ENCODE results near the gene ALDH1L1.

Gene ALDH1L1

DNA sequence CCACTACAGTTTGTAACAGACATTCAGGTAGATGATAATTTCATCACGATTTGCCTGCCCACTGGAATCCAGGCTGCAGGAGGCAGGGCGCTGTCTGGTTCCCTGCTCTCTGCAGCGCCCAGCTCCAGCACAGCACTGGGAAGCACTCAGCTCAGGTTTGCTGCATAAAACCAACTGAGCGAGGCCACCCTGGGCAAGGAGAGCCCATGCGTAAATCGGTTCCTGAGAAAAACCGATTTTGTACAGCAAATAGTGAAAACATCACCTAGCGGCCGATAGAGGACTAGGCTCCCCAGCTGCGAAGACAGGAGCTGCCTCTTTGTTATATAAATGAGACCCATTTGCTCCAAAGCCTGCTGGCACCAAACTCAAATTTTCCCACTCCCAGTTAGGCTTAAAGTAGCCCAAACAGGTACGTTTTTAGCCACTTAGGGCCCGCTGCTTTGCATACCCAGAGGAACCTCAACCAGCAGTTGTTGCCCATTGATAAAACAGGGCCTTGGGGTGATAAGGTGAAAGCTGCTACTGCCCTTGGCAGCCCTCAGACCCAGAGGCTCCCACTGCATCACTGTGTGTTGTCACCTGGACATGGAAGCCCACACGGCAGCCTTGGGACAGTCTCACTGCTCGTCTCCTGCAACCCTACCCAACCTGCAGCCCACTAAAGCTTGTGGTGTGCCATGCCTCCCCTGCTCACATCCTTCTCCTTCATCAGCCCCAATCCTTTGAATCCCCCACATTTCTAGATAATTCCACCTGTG, 47.5 kb downstream of the ALDH1L1 start:
- Histone ChIP-seq H3K27me3 (ENCODE audit: low read length) (no peaks in the 10 kb centered on the region), H4K20me1 (ENCODE audit: low read depth, low read length) (no peaks in the 10 kb centered on the region), H3K4me3 (ENCODE audit: insufficient read depth, low read length, poor library complexity, severe bottlenecking) (no peak overlapping the region), H3F3A (ENCODE audit: insufficient read depth) (no peaks in the 10 kb centered on the region), H3K4me2 (ENCODE audit: low read depth, low read length, poor library complexity, severe bottlenecking) (no peak overlapping the region), H2AFZ (ENCODE audit: low read depth, low read length, severe bottlenecking) (no peak overlapping the region), H3K9me2 (replicated peaks; ENCODE audit: insufficient read depth, low read length) (no peaks in the 10 kb centered on the region), H3K36me3 (ENCODE audit: low read length) (no peaks in the 10 kb centered on the region), H3K27ac (ENCODE audit: low read depth, low read length) (no peak overlapping the region), H3K9ac (ENCODE audit: low read length) (no peak overlapping the region), H3K9me3 (ENCODE audit: insufficient read depth, low read length) (no peaks in the 10 kb centered on the region), H3K79me2 (ENCODE audit: insufficient read depth, low read length) (no peaks in the 10 kb centered on the region)
- TF ChIP-seq EZH2phosphoT487 (conservative IDR thresholded peaks at IDR 0.05; ENCODE audit: low read length), result no peak
- TF ChIP-seq, protein P1, sequence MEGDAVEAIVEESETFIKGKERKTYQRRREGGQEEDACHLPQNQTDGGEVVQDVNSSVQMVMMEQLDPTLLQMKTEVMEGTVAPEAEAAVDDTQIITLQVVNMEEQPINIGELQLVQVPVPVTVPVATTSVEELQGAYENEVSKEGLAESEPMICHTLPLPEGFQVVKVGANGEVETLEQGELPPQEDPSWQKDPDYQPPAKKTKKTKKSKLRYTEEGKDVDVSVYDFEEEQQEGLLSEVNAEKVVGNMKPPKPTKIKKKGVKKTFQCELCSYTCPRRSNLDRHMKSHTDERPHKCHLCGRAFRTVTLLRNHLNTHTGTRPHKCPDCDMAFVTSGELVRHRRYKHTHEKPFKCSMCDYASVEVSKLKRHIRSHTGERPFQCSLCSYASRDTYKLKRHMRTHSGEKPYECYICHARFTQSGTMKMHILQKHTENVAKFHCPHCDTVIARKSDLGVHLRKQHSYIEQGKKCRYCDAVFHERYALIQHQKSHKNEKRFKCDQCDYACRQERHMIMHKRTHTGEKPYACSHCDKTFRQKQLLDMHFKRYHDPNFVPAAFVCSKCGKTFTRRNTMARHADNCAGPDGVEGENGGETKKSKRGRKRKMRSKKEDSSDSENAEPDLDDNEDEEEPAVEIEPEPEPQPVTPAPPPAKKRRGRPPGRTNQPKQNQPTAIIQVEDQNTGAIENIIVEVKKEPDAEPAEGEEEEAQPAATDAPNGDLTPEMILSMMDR (IDR thresholded peaks at IDR 0.05; ENCODE audit: insufficient read depth, low read length, poor library complexity, severe bottlenecking), result no peak

DNA sequence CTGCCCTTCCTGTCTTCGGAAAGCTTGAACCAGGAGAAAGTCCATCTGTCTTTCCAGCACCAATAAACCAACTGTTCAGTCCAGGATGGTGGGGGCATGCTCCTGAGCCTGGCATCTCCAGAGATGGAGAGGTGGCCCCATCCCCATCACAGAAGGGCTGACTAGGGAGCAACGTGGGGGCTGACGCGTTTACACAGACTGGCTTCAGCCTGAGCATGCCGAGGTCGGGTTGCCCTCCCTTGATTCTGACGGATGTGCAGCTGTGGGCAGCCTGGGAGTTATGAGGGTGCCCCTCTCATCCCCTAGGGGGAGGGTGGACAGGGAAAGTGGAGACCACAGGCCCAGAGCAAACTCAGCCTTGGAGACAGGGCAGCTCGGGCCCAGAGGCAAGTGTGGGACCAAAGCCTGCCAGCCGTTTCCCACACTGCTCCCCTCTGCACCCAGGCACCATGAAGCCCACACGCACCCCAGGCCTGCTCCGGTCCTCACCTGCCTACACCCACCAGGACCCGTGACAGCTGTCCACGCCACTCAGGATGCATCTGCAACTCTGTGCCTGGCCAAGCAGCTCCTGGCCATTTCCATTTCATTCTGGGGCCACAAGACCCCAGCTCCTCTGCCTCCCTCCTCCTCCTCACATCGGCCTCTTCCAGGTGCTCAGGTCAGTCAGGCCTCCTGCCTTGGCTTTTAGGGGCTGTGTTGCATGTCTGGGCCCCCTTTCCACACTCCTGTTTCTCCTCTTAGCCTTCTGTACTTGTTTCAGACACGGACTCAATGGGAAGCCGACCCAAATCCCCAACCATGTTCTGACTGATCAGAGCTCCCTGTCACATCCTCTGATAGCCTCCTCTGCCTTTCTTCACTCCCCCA, 48.3 kb downstream of the ALDH1L1 start:
- no peak overlapping the region for H2AFZ ChIP-seq (ENCODE audit: low read depth, low read length, severe bottlenecking)
- H3K4me2 ChIP-seq (ENCODE audit: low read depth, low read length, poor library complexity, severe bottlenecking), result no peak overlapping the region
- H3K9ac ChIP-seq (ENCODE audit: low read length), result no peak overlapping the region
- H3F3A ChIP-seq (ENCODE audit: insufficient read depth), result no peaks in the 10 kb centered on the region
- no peaks in the 10 kb centered on the region for H4K20me1 ChIP-seq (ENCODE audit: low read depth, low read length)
- no peak overlapping the region for H3K27ac ChIP-seq (ENCODE audit: low read depth, low read length)
- TF ChIP-seq, protein P1 (IDR thresholded peaks at IDR 0.05; ENCODE audit: insufficient read depth, low read length, poor library complexity, severe bottlenecking), result no peak
- no peak for TF ChIP-seq EZH2phosphoT487 (conservative IDR thresholded peaks at IDR 0.05; ENCODE audit: low read length)
- no peaks in the 10 kb centered on the region for H3K79me2 ChIP-seq (ENCODE audit: insufficient read depth, low read length)
- H3K4me3 ChIP-seq (ENCODE audit: insufficient read depth, low read length, poor library complexity, severe bottlenecking), result no peak overlapping the region
- no peaks in the 10 kb centered on the region for H3K9me2 ChIP-seq (replicated peaks; ENCODE audit: insufficient read depth, low read length)
- H3K36me3 ChIP-seq (ENCODE audit: low read length), result no peaks in the 10 kb centered on the region
- H3K9me3 ChIP-seq (ENCODE audit: insufficient read depth, low read length), result no peaks in the 10 kb centered on the region
- H3K27me3 ChIP-seq (ENCODE audit: low read length), result no peaks in the 10 kb centered on the region

DNA sequence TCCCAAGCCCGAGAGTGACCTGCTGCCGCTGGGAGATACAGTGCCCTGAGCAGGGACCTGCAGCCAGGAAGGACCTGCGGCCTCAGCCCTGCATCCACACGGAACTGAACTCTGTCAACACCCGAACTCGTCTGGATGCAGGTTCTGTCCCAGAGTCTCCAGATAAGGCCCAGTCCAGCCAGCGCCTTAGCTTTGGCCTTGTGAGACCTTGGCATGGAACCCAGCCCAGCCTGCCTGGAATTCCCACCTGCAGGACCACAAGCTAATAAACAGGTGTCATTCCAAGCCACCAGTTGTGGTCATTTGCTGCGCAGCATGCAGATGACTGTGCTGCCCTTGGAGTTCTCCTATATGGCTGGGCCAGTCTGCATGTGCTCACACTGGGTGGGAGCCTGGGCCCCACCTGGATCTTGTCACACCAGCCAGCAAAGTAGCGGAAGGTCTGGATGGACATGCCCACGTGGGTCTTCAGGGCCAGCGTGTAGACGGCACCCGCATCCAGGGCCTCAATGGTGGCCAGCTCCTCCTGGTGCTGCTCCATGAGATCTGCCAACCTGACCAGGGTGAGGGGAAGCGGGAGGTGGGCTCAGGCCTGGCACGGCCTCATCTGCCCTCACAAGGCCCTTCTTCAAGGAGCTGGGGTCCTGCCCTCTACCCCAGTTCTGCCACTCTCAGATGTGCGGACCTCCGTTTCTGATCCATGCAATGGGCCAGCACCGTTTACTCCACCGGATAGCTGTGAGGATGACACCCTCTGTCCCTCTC, 49.2 kb downstream of the ALDH1L1 start:
- no peak overlapping the region for H3K27ac ChIP-seq (ENCODE audit: low read depth, low read length)
- no peak overlapping the region for H2AFZ ChIP-seq (ENCODE audit: low read depth, low read length, severe bottlenecking)
- H3K9me2 ChIP-seq (replicated peaks; ENCODE audit: insufficient read depth, low read length), result no peaks in the 10 kb centered on the region
- no peaks in the 10 kb centered on the region for H3F3A ChIP-seq (ENCODE audit: insufficient read depth)
- TF ChIP-seq, protein P1 (IDR thresholded peaks at IDR 0.05; ENCODE audit: insufficient read depth, low read length, poor library complexity, severe bottlenecking), result no peak
- TF ChIP-seq EZH2phosphoT487 (conservative IDR thresholded peaks at IDR 0.05; ENCODE audit: low read length), result no peak
- H3K9ac ChIP-seq (ENCODE audit: low read length), result no peak overlapping the region
- H3K9me3 ChIP-seq (ENCODE audit: insufficient read depth, low read length), result no peaks in the 10 kb centered on the region
- H3K4me3 ChIP-seq (ENCODE audit: insufficient read depth, low read length, poor library complexity, severe bottlenecking), result no peak overlapping the region
- no peaks in the 10 kb centered on the region for H4K20me1 ChIP-seq (ENCODE audit: low read depth, low read length)
- no peaks in the 10 kb centered on the region for H3K36me3 ChIP-seq (ENCODE audit: low read length)
- H3K27me3 ChIP-seq (ENCODE audit: low read length), result no peaks in the 10 kb centered on the region
- H3K4me2 ChIP-seq (ENCODE audit: low read depth, low read length, poor library complexity, severe bottlenecking), result no peak overlapping the region
- no peaks in the 10 kb centered on the region for H3K79me2 ChIP-seq (ENCODE audit: insufficient read depth, low read length)

All from SU-DHL-6 (cell line).